Measurements from ENCODE around the gene SATB2.
A peak's percentile ranks its signal among the peaks of the same experiment; 100 is the strongest.

SATB2 gene

GRCh38 chr2:199459286-199460100, 1.8 kb upstream of the SATB2 start (continued):
- TF ChIP-seq ZNF280C (tag by site-specific recombination; IDR thresholded peaks at IDR 0.05): no peak
- TF ChIP-seq ZNF16 (tag by site-specific recombination; IDR thresholded peaks at IDR 0.05; ENCODE audit: low read depth): no peak
- TF ChIP-seq RBAK (tag by site-specific recombination; IDR thresholded peaks at IDR 0.05): no peak
- no peak for TF ChIP-seq ZNF324 (tag by site-specific recombination; IDR thresholded peaks at IDR 0.05)
- TF ChIP-seq, protein P1, sequence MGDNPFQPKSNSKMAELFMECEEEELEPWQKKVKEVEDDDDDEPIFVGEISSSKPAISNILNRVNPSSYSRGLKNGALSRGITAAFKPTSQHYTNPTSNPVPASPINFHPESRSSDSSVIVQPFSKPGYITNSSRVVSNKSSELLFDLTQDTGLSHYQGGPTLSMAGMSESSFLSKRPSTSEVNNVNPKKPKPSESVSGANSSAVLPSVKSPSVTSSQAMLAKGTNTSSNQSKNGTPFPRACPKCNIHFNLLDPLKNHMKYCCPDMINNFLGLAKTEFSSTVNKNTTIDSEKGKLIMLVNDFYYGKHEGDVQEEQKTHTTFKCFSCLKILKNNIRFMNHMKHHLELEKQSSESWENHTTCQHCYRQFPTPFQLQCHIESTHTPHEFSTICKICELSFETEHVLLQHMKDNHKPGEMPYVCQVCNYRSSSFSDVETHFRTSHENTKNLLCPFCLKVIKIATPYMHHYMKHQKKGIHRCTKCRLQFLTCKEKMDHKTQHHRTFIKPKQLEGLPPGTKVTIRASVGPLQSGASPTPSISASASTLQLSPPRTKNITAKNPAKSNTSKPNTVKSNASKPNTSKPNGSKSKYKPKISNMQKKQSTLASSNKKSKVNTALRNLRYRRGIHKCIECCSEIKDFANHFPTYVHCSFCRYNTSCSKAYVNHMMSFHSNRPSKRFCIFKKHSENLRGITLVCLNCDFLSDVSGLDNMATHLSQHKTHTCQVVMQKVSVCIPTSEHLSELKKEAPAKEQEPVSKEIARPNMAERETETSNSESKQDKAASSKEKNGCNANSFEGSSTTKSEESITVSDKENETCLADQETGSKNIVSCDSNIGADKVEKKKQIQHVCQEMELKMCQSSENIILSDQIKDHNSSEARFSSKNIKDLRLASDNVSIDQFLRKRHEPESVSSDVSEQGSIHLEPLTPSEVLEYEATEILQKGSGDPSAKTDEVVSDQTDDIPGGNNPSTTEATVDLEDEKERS (tag by site-specific recombination; IDR thresholded peaks at IDR 0.05): no peak
- TF ChIP-seq ZSCAN4 (tag by site-specific recombination; IDR thresholded peaks at IDR 0.05): no peak
- no peak for TF ChIP-seq ZNF23 (tag by site-specific recombination; IDR thresholded peaks at IDR 0.05; ENCODE audit: borderline replicate concordance)
- no peak for TF ChIP-seq ZNF571 (tag by site-specific recombination; IDR thresholded peaks at IDR 0.05)
- no peak for TF ChIP-seq ZNF830 (tag by site-specific recombination; IDR thresholded peaks at IDR 0.05; ENCODE audit: low read depth)
- no peak for TF ChIP-seq ZNF624 (tag by site-specific recombination; IDR thresholded peaks at IDR 0.05)
- TF ChIP-seq ZNF623 (tag by site-specific recombination; IDR thresholded peaks at IDR 0.05): no peak
- peak; percentile 69; the same call in 1 of the 2 replicates for TF ChIP-seq ZFP37 (tag by site-specific recombination; IDR thresholded peaks at IDR 0.05)
- no peak for TF ChIP-seq ZNF239 (tag by site-specific recombination; IDR thresholded peaks at IDR 0.05)
- no peak for TF ChIP-seq ZNF785 (tag by site-specific recombination; IDR thresholded peaks at IDR 0.05)
- no peak for TF ChIP-seq ZNF600 (tag by site-specific recombination; IDR thresholded peaks at IDR 0.05)
- TF ChIP-seq, protein P2, sequence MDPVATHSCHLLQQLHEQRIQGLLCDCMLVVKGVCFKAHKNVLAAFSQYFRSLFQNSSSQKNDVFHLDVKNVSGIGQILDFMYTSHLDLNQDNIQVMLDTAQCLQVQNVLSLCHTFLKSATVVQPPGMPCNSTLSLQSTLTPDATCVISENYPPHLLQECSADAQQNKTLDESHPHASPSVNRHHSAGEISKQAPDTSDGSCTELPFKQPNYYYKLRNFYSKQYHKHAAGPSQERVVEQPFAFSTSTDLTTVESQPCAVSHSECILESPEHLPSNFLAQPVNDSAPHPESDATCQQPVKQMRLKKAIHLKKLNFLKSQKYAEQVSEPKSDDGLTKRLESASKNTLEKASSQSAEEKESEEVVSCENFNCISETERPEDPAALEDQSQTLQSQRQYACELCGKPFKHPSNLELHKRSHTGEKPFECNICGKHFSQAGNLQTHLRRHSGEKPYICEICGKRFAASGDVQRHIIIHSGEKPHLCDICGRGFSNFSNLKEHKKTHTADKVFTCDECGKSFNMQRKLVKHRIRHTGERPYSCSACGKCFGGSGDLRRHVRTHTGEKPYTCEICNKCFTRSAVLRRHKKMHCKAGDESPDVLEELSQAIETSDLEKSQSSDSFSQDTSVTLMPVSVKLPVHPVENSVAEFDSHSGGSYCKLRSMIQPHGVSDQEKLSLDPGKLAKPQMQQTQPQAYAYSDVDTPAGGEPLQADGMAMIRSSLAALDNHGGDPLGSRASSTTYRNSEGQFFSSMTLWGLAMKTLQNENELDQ (tag by site-specific recombination; IDR thresholded peaks at IDR 0.05; ENCODE audit: low read depth): no peak
- TF ChIP-seq ZSCAN30 (tag by site-specific recombination; IDR thresholded peaks at IDR 0.05): peak; percentile 87
- TF ChIP-seq EGR2 (tag by site-specific recombination; IDR thresholded peaks at IDR 0.05; ENCODE audit: low read depth): peak; percentile 71
- TF ChIP-seq IKZF3 (tag by site-specific recombination; IDR thresholded peaks at IDR 0.05): peak; percentile 66
- peak; percentile 40; the same call in 1 of the 2 replicates for TF ChIP-seq WT1 (tag by site-specific recombination; IDR thresholded peaks at IDR 0.05)
- TF ChIP-seq ZNF19 (tag by site-specific recombination; IDR thresholded peaks at IDR 0.05; ENCODE audit: low read depth): no peak
- TF ChIP-seq ZNF473 (tag by site-specific recombination; IDR thresholded peaks at IDR 0.05): no peak
- TF ChIP-seq SP7 (tag by site-specific recombination; IDR thresholded peaks at IDR 0.05): peak; percentile 57
- TF ChIP-seq ZNF580 (tag by site-specific recombination; IDR thresholded peaks at IDR 0.05): peak; percentile 68; the same call in 1 of the 2 replicates
- TF ChIP-seq ZBTB48 (tag by site-specific recombination; IDR thresholded peaks at IDR 0.05): peak; percentile 82
- no peak for TF ChIP-seq ZNF10 (tag by site-specific recombination; IDR thresholded peaks at IDR 0.05)
- TF ChIP-seq ZNF560 (tag by site-specific recombination; IDR thresholded peaks at IDR 0.05; ENCODE audit: borderline replicate concordance): no peak
- TF ChIP-seq SALL2 (tag by site-specific recombination; IDR thresholded peaks at IDR 0.05; ENCODE audit: borderline replicate concordance): no peak
- no peak for TF ChIP-seq ZNF610 (tag by site-specific recombination; IDR thresholded peaks at IDR 0.05; ENCODE audit: borderline replicate concordance)
- no peak for TF ChIP-seq FEZF1 (tag by site-specific recombination; IDR thresholded peaks at IDR 0.05)
- no peak for TF ChIP-seq HOXC10 (CRISPR knock-in tag; IDR thresholded peaks at IDR 0.05)
- no peak for TF ChIP-seq ZNF248 (tag by site-specific recombination; IDR thresholded peaks at IDR 0.05)
- TF ChIP-seq ZNF221 (tag by site-specific recombination; IDR thresholded peaks at IDR 0.05; ENCODE audit: borderline replicate concordance): no peak

Measured in HEK293 (cell line).